Measurements from ENCODE around the gene PDZD2. TPM values are rescaled to one million over a fixed set of nuclear protein-coding genes. Genes with fewer than 3 reads are reported as not detected.

PDZD2 gene
- total RNA-seq, 1 donor from 2014 or later: 23.3 TPM

GRCh38 chr5:31853398-31854135 is 214.6 kb downstream of the PDZD2 start:
- Mint-ChIP-seq H3K27ac (ENCODE audit: unreplicated experiment) (no peak overlapping the region), H3K27me3 (ENCODE audit: unreplicated experiment) (peaks cover 3% of the 10 kb centered on the region), H3K4me3 (ENCODE audit: unreplicated experiment) (peak overlapping the region; percentile 71), H3K9me3 (ENCODE audit: unreplicated experiment) (no peaks in the 10 kb centered on the region), H3K4me1 (ENCODE audit: low read depth, unreplicated experiment) (peaks cover 13% of the 10 kb centered on the region), H3K36me3 (ENCODE audit: unreplicated experiment) (peaks cover 5% of the 10 kb centered on the region)
- no peak for DNase-seq
- TF ChIP-seq CTCF (IDR thresholded peaks at IDR 0.05; ENCODE audit: partially characterized antibody, unreplicated experiment): no peak

GRCh38 chr5:31854181-31855133 is 215.5 kb downstream of the PDZD2 start:
- H3K4me1 Mint-ChIP-seq (ENCODE audit: low read depth, unreplicated experiment): peaks cover 13% of the 10 kb centered on the region
- peaks cover 11% of the 10 kb centered on the region for H3K36me3 Mint-ChIP-seq (ENCODE audit: unreplicated experiment)
- H3K9me3 Mint-ChIP-seq (ENCODE audit: unreplicated experiment): peaks cover 6% of the 10 kb centered on the region

GRCh38 chr5:31855134-31856040 is 216.5 kb downstream of the PDZD2 start:
- no peak for TF ChIP-seq CTCF (IDR thresholded peaks at IDR 0.05; ENCODE audit: partially characterized antibody, unreplicated experiment)
- DNase-seq: peak; percentile 49
- H3K27me3 Mint-ChIP-seq (ENCODE audit: unreplicated experiment): peaks cover 3% of the 10 kb centered on the region
- peaks cover 13% of the 10 kb centered on the region for H3K4me1 Mint-ChIP-seq (ENCODE audit: low read depth, unreplicated experiment)
- peak overlapping the region; percentile 44 for H3K27ac Mint-ChIP-seq (ENCODE audit: unreplicated experiment)
- peaks cover 8% of the 10 kb centered on the region for H3K9me3 Mint-ChIP-seq (ENCODE audit: unreplicated experiment)
- H3K36me3 Mint-ChIP-seq (ENCODE audit: unreplicated experiment): peaks cover 18% of the 10 kb centered on the region
- peak overlapping the region; percentile 95 for H3K4me3 Mint-ChIP-seq (ENCODE audit: unreplicated experiment)

More at GRCh38 chr5:31854181-31855133, 215.5 kb downstream of the PDZD2 start:
- TF ChIP-seq CTCF (IDR thresholded peaks at IDR 0.05; ENCODE audit: partially characterized antibody, unreplicated experiment): no peak
- Mint-ChIP-seq H3K4me3 (ENCODE audit: unreplicated experiment) (peak overlapping the region; percentile 95), H3K27me3 (ENCODE audit: unreplicated experiment) (peaks cover 3% of the 10 kb centered on the region), H3K27ac (ENCODE audit: unreplicated experiment) (no peak overlapping the region)
- peak; percentile 69 for DNase-seq

- Mint-ChIP-seq H3K36me3 (ENCODE audit: unreplicated experiment) (peaks cover 22% of the 10 kb centered on the region), H3K4me3 (ENCODE audit: unreplicated experiment) (no peak overlapping the region), H3K4me1 (ENCODE audit: low read depth, unreplicated experiment) (peaks cover 13% of the 10 kb centered on the region), H3K27ac (ENCODE audit: unreplicated experiment) (no peak overlapping the region), H3K27me3 (ENCODE audit: unreplicated experiment) (peaks cover 2% of the 10 kb centered on the region), H3K9me3 (ENCODE audit: unreplicated experiment) (peaks cover 12% of the 10 kb centered on the region)
- DNase-seq: no peak
- TF ChIP-seq CTCF (IDR thresholded peaks at IDR 0.05; ENCODE audit: partially characterized antibody, unreplicated experiment): no peak
Measured at GRCh38 chr5:31859096-31859495, 220.2 kb downstream of the PDZD2 start.

Data from glutamatergic neuron (in vitro differentiated cells).